H1 (cell line): ENCODE results near the gene SLC1A2. TPM values are rescaled to one million over a fixed set of nuclear protein-coding genes. Genes with fewer than 3 reads are reported as not detected.

Experiments
- CTCF ChIA-PET: fragments of 300-600 bp; sonication (Branson Sonifier 250); formaldehyde crosslinking; loops from one replicate; lab custom pipeline; 2021; ENCODE audit not compliant: partially characterized antibody; lab: Charles Lee
- POLR2A ChIA-PET: fragments of 300-600 bp; sonication (Branson Sonifier 250); formaldehyde crosslinking; loops from one replicate; lab custom pipeline; 2021; ENCODE audit warnings: inconsistent platforms; ENCODE audit not compliant: partially characterized antibody; lab: Charles Lee
- DNase-seq, 2 experiments: peaks; one replicate each; pipeline versions ENCODE4 v3.0.0 to v3.0.0-alpha.2; 2010 to 2022; ENCODE audit warnings: low spot score in 2 of 2, low read depth in 1 of 2, mixed read lengths in 1 of 2
- FAIRE-seq: peaks from 2 replicates; lab custom pipeline; 2011; peaks lifted over from hg19 to GRCh38; lab: Jason Lieb, UNC
- H2AFZ ChIP-seq: 2 replicates; pipeline ENCODE4 v1.8.1; 2012; ENCODE audit warnings: low read length, inconsistent platforms
- H2AK5ac ChIP-seq: 2 replicates; pipeline ENCODE4 v1.6.1; 2013; ENCODE audit warnings: low read depth, low read length
- H2BK120ac ChIP-seq: replicated peaks from 2 replicates; pipeline ENCODE3; 2013; ENCODE audit warnings: low read depth, low read length, inconsistent platforms
- H2BK12ac ChIP-seq: 2 replicates; pipeline ENCODE4 v1.6.1; 2013; ENCODE audit warnings: low read depth, low read length
- H2BK15ac ChIP-seq: 2 replicates; pipeline ENCODE4 v1.6.1; 2013; ENCODE audit warnings: low read length
- H2BK20ac ChIP-seq: 2 replicates; pipeline ENCODE4 v1.6.1; 2013; ENCODE audit warnings: low read length
- H2BK5ac ChIP-seq: 2 replicates; pipeline ENCODE4 v1.6.1; 2013; ENCODE audit warnings: low read depth, low read length
- H3K14ac ChIP-seq: 2 replicates; pipeline ENCODE4 v1.6.1; 2013; ENCODE audit warnings: inconsistent platforms; ENCODE audit not compliant: insufficient read length
- H3K18ac ChIP-seq: 2 replicates; pipeline ENCODE4 v1.6.1; 2013; ENCODE audit warnings: low read length; ENCODE audit errors: extremely low read depth
- H3K23ac ChIP-seq: 2 replicates; pipeline ENCODE4 v1.6.1; 2013; ENCODE audit warnings: inconsistent platforms; ENCODE audit not compliant: insufficient read length
- H3K23me2 ChIP-seq: 2 replicates; pipeline ENCODE4 v1.6.1; 2013; ENCODE audit warnings: low read depth, low read length
- H3K27ac ChIP-seq: 2 replicates; pipeline ENCODE4 v1.6.1; 2011; ENCODE audit warnings: low read depth, low read length, inconsistent platforms
- H3K27me3 ChIP-seq, 4 experiments: replicated peaks in 1 of 4; 1 replicate in 1 of 4; 2 replicates in 3 of 4; pipeline versions ENCODE4 v1.6.1 to v1.8.1; 2011 to 2013; ENCODE audit warnings: low read length in 3 of 4, mild to moderate bottlenecking in 3 of 4, inconsistent platforms in 2 of 4, mixed read lengths in 2 of 4, moderate library complexity in 1 of 4; ENCODE audit not compliant: control insufficient read depth in 3 of 4, insufficient read depth in 3 of 4; ENCODE audit errors: extremely low read depth in 1 of 4
- H3K36me3 ChIP-seq, 4 experiments: 2 replicates each; pipeline versions ENCODE4 v1.6.1 to v1.8.1; 2011 to 2013; ENCODE audit warnings: mild to moderate bottlenecking in 4 of 4, low read length in 3 of 4, moderate library complexity in 2 of 4, control low read depth in 1 of 4, inconsistent platforms in 1 of 4; ENCODE audit not compliant: insufficient read depth in 4 of 4, control insufficient read depth in 2 of 4
- H3K4ac ChIP-seq: replicated peaks from 2 replicates; pipeline ENCODE3; 2013; ENCODE audit warnings: low read length, low read depth, mixed read lengths, inconsistent platforms; ENCODE audit not compliant: insufficient read length
- H3K4me1 ChIP-seq, 4 experiments: replicated peaks in 1 of 4; 1 replicate in 1 of 4; 2 replicates in 3 of 4; pipeline versions ENCODE4 v1.6.1 to v1.8.1; 2011 to 2013; ENCODE audit warnings: low read length in 3 of 4, inconsistent platforms in 2 of 4, mixed read lengths in 1 of 4; ENCODE audit not compliant: insufficient read depth in 4 of 4, control insufficient read depth in 3 of 4
- H3K4me2 ChIP-seq, 2 experiments: 2 replicates each; pipeline versions ENCODE4 v1.6.1 to v1.8.1; 2011 to 2013; ENCODE audit warnings: low read depth in 2 of 2, low read length in 2 of 2, control low read depth in 1 of 2, inconsistent platforms in 1 of 2, mild to moderate bottlenecking in 1 of 2; ENCODE audit not compliant: insufficient read depth in 1 of 2
- H3K4me3 ChIP-seq, 4 experiments: fragments of 200-600, 300-600 bp in 1 of 4; sonication (generic), shearing (Covaris generic), sonication (Bioruptor Twin) in 1 of 4; 2 replicates each; pipeline versions ENCODE4 v1.5.1 to v1.8.1; 2011 to 2016; ENCODE audit warnings: low read length in 4 of 4, low read depth in 3 of 4, control low read depth in 2 of 4, inconsistent platforms in 2 of 4, mild to moderate bottlenecking in 2 of 4, mixed read lengths in 1 of 4, moderate library complexity in 1 of 4; ENCODE audit not compliant: insufficient read depth in 2 of 4; ENCODE audit errors: extremely low read depth in 1 of 4
- H3K56ac ChIP-seq: replicated peaks from 2 replicates; pipeline ENCODE3; 2013; ENCODE audit warnings: low read depth, mild to moderate bottlenecking, mixed read lengths, low read length, inconsistent platforms; ENCODE audit not compliant: insufficient read length
- H3K79me1 ChIP-seq: 2 replicates; pipeline ENCODE4 v1.6.1; 2013; ENCODE audit warnings: low read depth, low read length, control low read depth
- H3K79me2 ChIP-seq, 2 experiments: 2 replicates each; pipeline versions ENCODE4 v1.6.1 to v1.8.1; 2012 to 2013; ENCODE audit warnings: low read length in 2 of 2, mild to moderate bottlenecking in 2 of 2, inconsistent platforms in 1 of 2; ENCODE audit not compliant: insufficient read depth in 2 of 2, control insufficient read depth in 1 of 2
- H3K9ac ChIP-seq, 4 experiments: replicated peaks in 1 of 4; 1 replicate in 1 of 4; 2 replicates in 3 of 4; pipeline versions ENCODE4 v1.6.1 to v1.8.1; 2011 to 2013; ENCODE audit warnings: low read depth in 3 of 4, low read length in 3 of 4, control low read depth in 2 of 4, mild to moderate bottlenecking in 2 of 4, moderate library complexity in 2 of 4, inconsistent platforms in 1 of 4; ENCODE audit errors: extremely low read depth in 1 of 4
- H3K9me3 ChIP-seq, 2 experiments: 2 replicates each; pipeline versions ENCODE4 v1.6.1 to v1.8.1; 2012 to 2013; ENCODE audit warnings: mild to moderate bottlenecking in 2 of 2, moderate library complexity in 2 of 2, control low read depth in 1 of 2, inconsistent platforms in 1 of 2, low read depth in 1 of 2, low read length in 1 of 2, mixed read lengths in 1 of 2; ENCODE audit not compliant: insufficient read depth in 2 of 2
- H4K20me1 ChIP-seq, 2 experiments: replicated peaks in 1 of 2; 2 replicates each; pipeline versions ENCODE3 to v1.8.1; 2011 to 2013; ENCODE audit warnings: inconsistent platforms in 2 of 2, low read length in 2 of 2, mild to moderate bottlenecking in 1 of 2; ENCODE audit not compliant: insufficient read depth in 2 of 2, control insufficient read depth in 1 of 2
- H4K5ac ChIP-seq: 2 replicates; pipeline ENCODE4 v1.6.1; 2013; ENCODE audit warnings: low read length, low read depth, mixed read lengths, inconsistent platforms; ENCODE audit not compliant: insufficient read length
- H4K8ac ChIP-seq: 2 replicates; pipeline ENCODE4 v1.8.0; 2013; ENCODE audit warnings: mild to moderate bottlenecking, moderate library complexity, low read length, inconsistent platforms; ENCODE audit not compliant: insufficient read depth; ENCODE audit errors: extremely low read depth
- H4K91ac ChIP-seq: replicated peaks from 2 replicates; pipeline ENCODE3; 2013; ENCODE audit warnings: low read length, mixed read lengths, inconsistent platforms; ENCODE audit not compliant: insufficient read length
- CTCF ChIP-seq, 3 experiments: IDR thresholded peaks; 1 replicate in 2 of 3; 2 replicates in 1 of 3; pipeline versions ENCODE4 v1.5.1 to v1.6.1; 2011; ENCODE audit warnings: low read length in 3 of 3, mild to moderate bottlenecking in 3 of 3, inconsistent platforms in 2 of 3, low read depth in 1 of 3, moderate library complexity in 1 of 3; ENCODE audit not compliant: insufficient read depth in 1 of 3; ENCODE audit errors: control extremely low read depth in 1 of 3
- JUND ChIP-seq: IDR thresholded peaks from 2 replicates; pipeline ENCODE4 v1.6.1; 2011; ENCODE audit warnings: mild to moderate bottlenecking, improper control_type of control experiment, low read length
- RAD21 ChIP-seq, 2 experiments: IDR thresholded peaks in 1 of 2; conservative IDR thresholded peaks in 1 of 2; 2 replicates each; pipeline ENCODE4 v1.6.1; 2011; ENCODE audit warnings: low read depth in 2 of 2, low read length in 2 of 2, improper control_type of control experiment in 1 of 2, inconsistent platforms in 1 of 2, mild to moderate bottlenecking in 1 of 2, moderate library complexity in 1 of 2
- WGBS, 2 experiments: shearing (Covaris generic) in 1 of 2; methylation state at CpG; one replicate each; pipeline versions ENCODE4 v1.1.6 to v1.1.7; 2013 to 2015; ENCODE audit warnings: low lambda C conversion rate in 2 of 2, mixed read lengths in 2 of 2, inconsistent platforms in 1 of 2, low coverage in 1 of 2, missing lambda C conversion rate in 1 of 2; ENCODE audit not compliant: insufficient replicate concordance in 2 of 2, insufficient coverage in 1 of 2, insufficient read length in 1 of 2; ENCODE audit errors: extremely low coverage in 1 of 2, missing lambda C conversion rate in 1 of 2; 5-methylcytosine and 5-hydroxymethylcytosine counted together
- polyA plus RNA-seq, 7 experiments: library from polyadenylated mRNA; depleted of rRNA in 3 of 7; stranded (reverse) in 5 of 7; unstranded in 2 of 7; fragments of >200 nt in 5 of 7; fragments of 200-250 nt in 2 of 7; gene quantifications; 1 replicate in 5 of 7; 2 replicates in 1 of 7; 4 replicates in 1 of 7; pipeline versions ENCODE4 v1.2.1 to v1.2.3, GENCODE V29; 2011 to 2013; ENCODE audit warnings: missing spikeins in 2 of 7, mixed read lengths in 2 of 7
- total RNA-seq: library from RNA; stranded (reverse); fragmentation: NEBNext Ultra II Directional; extraction: Animal tissue kit (Norgen Biotek cat#: 25700); gene quantifications from 2 replicates; pipeline ENCODE4 v1.2.1, GENCODE V29; 2021

SLC1A2 gene
- total and polyA plus RNA-seq, 2 of the 8 experiments (the other 6 are each of a cell fraction or from before 2014, with no cell fraction given) = 0.57 to 1.2 TPM

DNA sequence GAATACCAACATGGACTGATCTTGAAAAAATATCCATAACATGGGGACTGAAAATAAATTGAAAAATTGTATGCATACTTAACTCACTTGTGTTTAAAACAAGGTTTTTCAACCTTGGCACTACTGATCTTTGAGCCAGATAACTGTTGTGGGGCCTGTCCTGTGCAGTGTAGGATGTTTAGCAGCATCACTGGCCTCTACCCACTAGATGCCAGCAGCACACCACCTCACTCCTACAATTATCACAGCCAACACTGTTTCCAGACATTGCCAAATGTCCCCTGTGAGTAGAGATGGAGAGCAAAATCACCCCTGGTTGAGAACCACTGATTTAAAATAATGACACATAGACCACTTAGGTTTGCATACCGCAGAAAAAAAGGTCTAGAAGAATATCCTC, 45.0 kb upstream of the SLC1A2 start:
- no peak overlapping the region for H2AFZ ChIP-seq
- H2BK20ac ChIP-seq = no peak overlapping the region
- no peak overlapping the region for H3K9ac ChIP-seq
- no peak overlapping the region for H3K4ac ChIP-seq
- FAIRE-seq (no peak), DNase-seq (no peak)
- no peak overlapping the region for H2BK5ac ChIP-seq
- no peak overlapping the region for H2BK15ac ChIP-seq
- CTCF ChIA-PET = interaction anchor here (0.5 to 1.3 kb wide), 4 partner anchors 12 to 743 kb away, joined by 3 to 4 read pairs (median 4); no protein-coding TSS in a partner anchor
- no peak overlapping the region for H3K18ac ChIP-seq
- H3K27ac ChIP-seq = no peak overlapping the region
- H3K4me3 ChIP-seq = no peak overlapping the region
- H3K4me1 ChIP-seq = peaks cover 0 to 6% (median 3%) of the 10 kb centered on the region in 4 experiments; a peak in 4 of 7 replicates
- no peaks in the 10 kb centered on the region for H3K79me1 ChIP-seq
- no peak overlapping the region for H2BK12ac ChIP-seq
- H4K20me1 ChIP-seq = no peaks in the 10 kb centered on the region
- H3K14ac ChIP-seq = no peak overlapping the region
- H2BK120ac ChIP-seq = no peak overlapping the region
- no peak overlapping the region for H4K5ac ChIP-seq
- TF ChIP-seq CTCF (IDR thresholded peaks at IDR 0.05; ENCODE audit: control extremely low read depth in 1 of 3, insufficient read depth in 1 of 3, low read depth in 1 of 3, low read length in 3 of 3) (peak; percentile 33 to 44 (median 37); a peak in 3 of 4 replicates), JUND (no peak), RAD21 (IDR thresholded peaks at IDR 0.05 in 1 of 2, conservative IDR thresholded peaks at IDR 0.05 in 1 of 2; ENCODE audit: low read depth in 2 of 2, low read length in 2 of 2) (peak; percentile 63 to 70)
- TF ChIP-seq, all 59 proteins: peak for 2
- WGBS, 2 experiments = 88% methylated on average over 1 of the region's 1 CpG; no CpG with 5 or more reads in 1 of the 2 experiments
- Histone ChIP-seq H3K56ac (no peak overlapping the region), H3K79me2 (no peaks in the 10 kb centered on the region), H3K23ac (no peak overlapping the region), H3K27me3 (peaks cover 0 to 3% (median 0%) of the 10 kb centered on the region in 4 experiments; a peak in 1 of 7 replicates), H3K23me2 (no peaks in the 10 kb centered on the region), H2AK5ac (no peak overlapping the region), H3K4me2 (no peak overlapping the region), H3K9me3 (no peaks in the 10 kb centered on the region), H4K91ac (no peak overlapping the region), H3K36me3 (no peaks in the 10 kb centered on the region), H4K8ac (no peak overlapping the region)
- POLR2A ChIA-PET = interaction anchor here (0.9 kb wide), 1 partner anchor 9 kb away, joined by 3 read pairs; no protein-coding TSS in a partner anchor
